ENCODE data around the gene TRHDE. TPM values are rescaled to one million over a fixed set of nuclear protein-coding genes. Genes with fewer than 3 reads are reported as not detected.

Gene TRHDE
- total RNA-seq, 1 experiment from 2014 or later = 1.9 TPM

DNA sequence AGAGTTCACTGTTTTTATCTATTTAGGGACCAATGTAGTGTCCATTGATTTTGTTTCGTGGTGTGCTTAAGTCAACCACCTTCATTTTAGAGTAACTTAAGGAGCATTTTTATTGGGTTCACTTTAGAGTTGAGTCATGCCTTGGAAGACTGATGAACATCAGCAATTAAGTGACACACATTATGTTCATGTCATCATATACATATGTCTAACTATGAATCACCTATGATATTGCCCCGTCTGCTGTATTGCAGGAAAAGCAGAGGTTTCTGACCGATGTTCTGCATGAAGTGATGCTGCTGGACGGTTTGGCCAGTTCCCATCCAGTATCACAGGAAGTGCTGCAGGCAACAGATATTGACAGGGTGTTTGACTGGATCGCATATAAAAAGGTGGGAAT lies 227.1 kb downstream of the TRHDE start:
- CTCF ChIA-PET = no interaction called here
- intact Hi-C loops (cut with micrococcal nuclease; ENCODE audit: unreplicated experiment) = no loop called here
- BruUV-seq (replicated peaks) = no TSS peak

DNA sequence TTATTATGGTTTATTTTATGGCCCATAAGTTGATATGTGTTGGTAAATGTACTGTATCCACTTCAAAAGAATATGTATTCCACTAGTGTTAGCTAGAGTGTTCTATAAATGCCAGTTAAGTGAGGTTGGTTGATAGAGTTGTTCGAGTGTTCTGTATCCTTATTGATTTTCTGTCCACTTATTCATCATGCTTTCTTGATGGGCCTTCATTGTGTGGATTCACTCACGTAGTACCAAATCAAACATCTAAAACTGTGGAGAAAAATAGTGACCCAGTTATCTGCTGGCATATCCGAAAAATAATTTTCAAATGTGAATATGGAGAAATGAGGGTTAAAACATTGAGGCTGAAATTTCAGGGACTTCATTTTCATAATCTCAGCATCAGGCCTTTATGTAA lies 230.4 kb downstream of the TRHDE start:
- ATAC-seq = no peak
- in situ Hi-C loops (cut with HindIII; ENCODE audit: low pct_unique_long_range_greater_than_20kb, low sequenced_read_pairs) = no loop called here

More for the DNA sequence above, 227.1 kb downstream of the TRHDE start:
- POLR2A ChIA-PET = no interaction called here
- H3K9me3 ChIP-seq (ENCODE audit: control insufficient read depth, insufficient read depth, low read depth, low read length) = no peaks in the 10 kb centered on the region
- no peaks in the 10 kb centered on the region for H3K4me1 ChIP-seq (ENCODE audit: control insufficient read depth, insufficient read depth, low read length)
- no peak for DNase-seq (ENCODE audit: low read depth, low spot score)
- no peak overlapping the region for H3K4me3 ChIP-seq (ENCODE audit: low read depth in 2 of 2, low read length in 2 of 2)
- ATAC-seq = no peak
- in situ Hi-C loops (cut with HindIII; ENCODE audit: low pct_unique_long_range_greater_than_20kb, low sequenced_read_pairs) = no loop called here
- H3K27me3 ChIP-seq (ENCODE audit: control insufficient read depth, insufficient read depth, low read length) = no peaks in the 10 kb centered on the region
- TF ChIP-seq POLR2AphosphoS5 (IDR thresholded peaks at IDR 0.05; ENCODE audit: low read depth, low read length) (no peak), REST (IDR thresholded peaks at IDR 0.05; ENCODE audit: insufficient read depth in 1 of 2, low read depth in 2 of 2, low read length in 1 of 2) (no peak), CTCF (IDR thresholded peaks at IDR 0.05) (no peak), SIN3A (IDR thresholded peaks at IDR 0.05; ENCODE audit: borderline replicate concordance, insufficient read depth, low read depth, low read length) (no peak), TCF7L2 (IDR thresholded peaks at IDR 0.05; ENCODE audit: low read depth, low read length) (no peak)
- H3K36me3 ChIP-seq (ENCODE audit: control insufficient read depth, insufficient read depth, low read length) = no peaks in the 10 kb centered on the region
- H3K27ac ChIP-seq (ENCODE audit: low read length) = no peak overlapping the region

GRCh38 chr12:72505227-72505626 lies 233.1 kb downstream of the TRHDE start:
- intact Hi-C loops (cut with micrococcal nuclease; ENCODE audit: unreplicated experiment) = no loop called here
- Histone ChIP-seq H3K4me1 (ENCODE audit: control insufficient read depth, insufficient read depth, low read length) (no peaks in the 10 kb centered on the region), H3K27ac (ENCODE audit: low read length) (no peak overlapping the region), H3K27me3 (ENCODE audit: control insufficient read depth, insufficient read depth, low read length) (no peaks in the 10 kb centered on the region), H3K4me3 (ENCODE audit: low read depth in 2 of 2, low read length in 2 of 2) (no peak overlapping the region), H3K9me3 (ENCODE audit: control insufficient read depth, insufficient read depth, low read depth, low read length) (0 out of 2 replicates have a peak, but pooled peaks cover 3% of the 10 kb centered on the region), H3K36me3 (ENCODE audit: control insufficient read depth, insufficient read depth, low read length) (no peaks in the 10 kb centered on the region)
- ChIA-PET POLR2A (no interaction called here), CTCF (no interaction called here)
- DNase-seq (ENCODE audit: low read depth, low spot score) = no peak
- ATAC-seq = no peak
- BruUV-seq (replicated peaks) = no TSS peak
- in situ Hi-C loops (cut with HindIII; ENCODE audit: low pct_unique_long_range_greater_than_20kb, low sequenced_read_pairs) = no loop called here
- TF ChIP-seq REST (IDR thresholded peaks at IDR 0.05; ENCODE audit: insufficient read depth in 1 of 2, low read depth in 2 of 2, low read length in 1 of 2) = no peak
- no peak for TF ChIP-seq SIN3A (IDR thresholded peaks at IDR 0.05; ENCODE audit: borderline replicate concordance, insufficient read depth, low read depth, low read length)
- no peak for TF ChIP-seq POLR2AphosphoS5 (IDR thresholded peaks at IDR 0.05; ENCODE audit: low read depth, low read length)
- TF ChIP-seq TCF7L2 (IDR thresholded peaks at IDR 0.05; ENCODE audit: low read depth, low read length) = no peak
- no peak for TF ChIP-seq CTCF (IDR thresholded peaks at IDR 0.05)

More for the DNA sequence above, 230.4 kb downstream of the TRHDE start:
- H3K27ac ChIP-seq (ENCODE audit: low read length) = no peak overlapping the region
- ChIA-PET POLR2A (no interaction called here), CTCF (no interaction called here)
- H3K4me3 ChIP-seq (ENCODE audit: low read depth in 2 of 2, low read length in 2 of 2) = no peak overlapping the region
- DNase-seq (ENCODE audit: low read depth, low spot score) = no peak
- H3K9me3 ChIP-seq (ENCODE audit: control insufficient read depth, insufficient read depth, low read depth, low read length) = 0 out of 2 replicates have a peak, but pooled peaks cover 3% of the 10 kb centered on the region
- intact Hi-C loops (cut with micrococcal nuclease; ENCODE audit: unreplicated experiment) = no loop called here
- H3K4me1 ChIP-seq (ENCODE audit: control insufficient read depth, insufficient read depth, low read length) = no peaks in the 10 kb centered on the region
- no peak for TF ChIP-seq POLR2AphosphoS5 (IDR thresholded peaks at IDR 0.05; ENCODE audit: low read depth, low read length)
- no peaks in the 10 kb centered on the region for H3K36me3 ChIP-seq (ENCODE audit: control insufficient read depth, insufficient read depth, low read length)
- no TSS peak for BruUV-seq (replicated peaks)
- no peaks in the 10 kb centered on the region for H3K27me3 ChIP-seq (ENCODE audit: control insufficient read depth, insufficient read depth, low read length)

All from Panc1 (cell line).